ENCODE data around the gene PPEF1.

PPEF1 gene

DNA sequence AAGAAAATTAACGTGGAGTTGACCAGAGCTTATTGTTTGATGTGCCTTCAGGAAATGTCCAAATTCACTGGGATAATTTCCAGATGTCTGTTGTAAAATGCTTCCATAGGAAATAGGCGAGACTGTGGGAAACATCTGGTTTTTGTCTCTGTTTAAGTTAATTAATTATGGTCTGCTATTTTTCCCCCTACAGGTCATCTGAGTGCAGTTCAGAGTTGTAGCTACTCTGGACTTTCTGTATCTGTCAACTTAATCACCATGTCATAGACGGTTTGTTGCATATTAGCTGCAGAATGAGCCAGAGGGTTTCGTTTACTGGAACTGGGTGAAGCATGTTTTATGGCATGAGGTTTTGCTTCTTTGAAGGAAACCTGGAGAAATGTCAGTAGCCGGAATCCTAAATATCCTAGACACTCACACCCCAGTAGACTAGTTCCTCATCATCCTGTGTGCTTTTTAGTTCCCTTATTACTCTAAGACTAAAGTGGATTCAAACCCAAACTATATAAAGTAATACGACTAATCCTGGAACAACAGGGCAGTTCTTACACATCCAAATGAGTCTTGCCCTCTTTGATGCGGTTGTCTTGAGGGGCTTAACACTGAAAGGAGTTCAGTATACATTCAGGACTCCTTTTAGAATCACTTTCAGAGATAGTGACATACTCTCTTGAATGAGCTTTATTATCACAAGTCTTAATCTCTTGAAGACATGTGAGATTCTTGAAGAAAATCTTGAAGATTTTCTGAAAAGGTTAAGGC is 62.5 kb downstream of the PPEF1 start:
- TF ChIP-seq, protein P1, sequence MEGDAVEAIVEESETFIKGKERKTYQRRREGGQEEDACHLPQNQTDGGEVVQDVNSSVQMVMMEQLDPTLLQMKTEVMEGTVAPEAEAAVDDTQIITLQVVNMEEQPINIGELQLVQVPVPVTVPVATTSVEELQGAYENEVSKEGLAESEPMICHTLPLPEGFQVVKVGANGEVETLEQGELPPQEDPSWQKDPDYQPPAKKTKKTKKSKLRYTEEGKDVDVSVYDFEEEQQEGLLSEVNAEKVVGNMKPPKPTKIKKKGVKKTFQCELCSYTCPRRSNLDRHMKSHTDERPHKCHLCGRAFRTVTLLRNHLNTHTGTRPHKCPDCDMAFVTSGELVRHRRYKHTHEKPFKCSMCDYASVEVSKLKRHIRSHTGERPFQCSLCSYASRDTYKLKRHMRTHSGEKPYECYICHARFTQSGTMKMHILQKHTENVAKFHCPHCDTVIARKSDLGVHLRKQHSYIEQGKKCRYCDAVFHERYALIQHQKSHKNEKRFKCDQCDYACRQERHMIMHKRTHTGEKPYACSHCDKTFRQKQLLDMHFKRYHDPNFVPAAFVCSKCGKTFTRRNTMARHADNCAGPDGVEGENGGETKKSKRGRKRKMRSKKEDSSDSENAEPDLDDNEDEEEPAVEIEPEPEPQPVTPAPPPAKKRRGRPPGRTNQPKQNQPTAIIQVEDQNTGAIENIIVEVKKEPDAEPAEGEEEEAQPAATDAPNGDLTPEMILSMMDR (conservative IDR thresholded peaks at IDR 0.05): no peak
- H3K27ac ChIP-seq: no peak overlapping the region

DNA sequence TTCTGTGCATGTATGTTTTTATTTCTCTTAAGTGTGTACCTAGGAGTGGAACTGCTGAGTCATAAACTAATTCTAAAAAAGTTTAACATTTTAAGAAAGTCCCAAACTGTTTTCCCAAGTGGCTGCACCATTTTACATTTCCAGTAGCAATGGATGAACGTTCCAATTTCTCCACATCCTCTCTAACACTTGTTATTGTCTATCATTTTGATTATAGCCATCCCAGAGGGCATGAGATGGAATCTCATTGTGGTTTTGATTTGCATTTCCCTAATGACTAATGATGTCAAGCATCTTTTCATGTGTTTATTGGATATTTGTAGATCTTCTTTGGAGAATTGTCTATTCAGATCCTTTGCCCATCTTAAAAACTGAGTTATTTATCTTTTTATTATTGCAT is 82.5 kb downstream of the PPEF1 start:
- TF ChIP-seq, protein P1 (conservative IDR thresholded peaks at IDR 0.05): no peak
- no peak overlapping the region for H3K27ac ChIP-seq

DNA sequence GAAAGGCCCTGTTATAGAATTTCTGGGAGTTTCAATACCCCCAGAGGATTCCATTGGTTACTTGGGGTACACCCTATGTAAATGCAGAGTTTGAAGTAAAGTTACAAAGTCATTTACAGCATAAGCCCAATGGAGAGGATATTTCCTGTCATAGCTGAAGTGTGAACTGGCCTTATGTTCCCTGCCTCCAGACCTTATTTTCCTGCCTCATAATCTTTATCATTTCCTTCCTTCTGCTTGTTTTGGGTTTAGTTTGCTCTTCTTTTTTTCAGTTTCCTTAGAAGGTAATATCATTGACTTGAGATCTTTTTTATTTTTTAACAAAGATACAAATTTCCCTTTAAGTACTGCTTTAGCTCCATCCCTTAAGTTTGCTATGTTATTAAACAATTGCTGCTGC is 85.4 kb downstream of the PPEF1 start:
- TF ChIP-seq, protein P1 (conservative IDR thresholded peaks at IDR 0.05): no peak
- H3K27ac ChIP-seq: no peak overlapping the region

DNA sequence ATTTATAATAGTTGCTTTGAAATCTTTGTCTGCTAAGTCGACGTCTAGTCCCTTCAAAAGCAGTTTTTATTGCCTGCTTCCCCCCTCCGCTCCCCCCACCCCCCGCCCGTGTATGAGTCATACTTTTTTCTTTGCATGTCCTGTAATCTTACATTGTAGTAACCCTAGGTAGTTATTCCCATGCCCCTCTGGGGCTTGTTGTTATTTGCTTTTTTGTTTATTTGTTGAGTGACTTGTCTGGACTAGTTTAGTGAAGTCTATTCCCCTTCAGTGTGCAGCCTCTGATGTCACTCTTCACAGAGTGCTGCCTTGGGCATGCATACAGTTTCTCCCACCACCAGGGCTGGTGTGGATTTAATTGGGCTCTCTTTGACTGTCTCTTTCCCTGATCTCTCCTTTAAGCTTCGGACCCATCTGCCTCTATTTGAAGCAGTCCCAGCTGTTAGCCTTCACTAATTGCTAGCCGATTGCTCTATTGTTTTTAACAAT is 86.2 kb downstream of the PPEF1 start:
- TF ChIP-seq, protein P1 (conservative IDR thresholded peaks at IDR 0.05): no peak
- H3K27ac ChIP-seq: no peak overlapping the region

DNA sequence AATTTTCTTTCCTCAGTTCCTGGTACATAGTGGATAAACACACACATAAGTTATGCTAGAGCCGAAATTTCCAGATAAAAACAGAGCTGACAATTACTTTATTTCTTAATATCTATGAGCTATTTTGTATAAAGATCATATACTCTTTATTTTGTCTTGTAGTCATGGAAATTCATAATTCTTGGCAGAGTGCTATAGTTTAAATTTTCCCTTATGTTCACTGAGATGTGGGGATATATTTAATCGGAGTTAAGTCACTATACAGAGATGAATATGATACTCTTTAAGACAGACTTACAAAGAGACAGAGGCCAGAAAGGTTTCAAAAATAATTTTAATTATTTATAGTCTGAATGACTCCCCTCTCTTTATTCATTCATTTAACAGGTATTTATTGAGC is 89.7 kb downstream of the PPEF1 start:
- TF ChIP-seq, protein P1 (conservative IDR thresholded peaks at IDR 0.05): no peak
- H3K27ac ChIP-seq: no peak overlapping the region

DNA sequence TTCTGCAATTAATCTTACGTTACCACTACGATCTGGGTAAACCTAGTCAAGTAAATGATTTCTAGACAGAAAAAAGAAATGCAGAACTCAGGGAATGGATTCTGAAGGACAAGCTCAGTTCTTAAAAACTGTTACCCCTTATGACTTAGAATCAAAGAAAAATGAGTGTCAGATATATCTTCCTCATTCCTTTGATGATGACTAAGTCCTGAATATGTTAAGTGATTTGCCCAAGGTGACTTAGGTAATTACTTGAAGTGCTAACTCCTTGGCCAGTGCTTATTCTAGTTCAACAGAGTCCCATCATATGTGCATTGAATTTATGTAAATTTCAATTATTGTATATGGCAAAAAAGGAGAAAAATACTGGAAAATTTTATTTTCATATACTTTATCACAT is 92.5 kb downstream of the PPEF1 start:
- no peak overlapping the region for H3K27ac ChIP-seq
- TF ChIP-seq, protein P1 (conservative IDR thresholded peaks at IDR 0.05): no peak

DNA sequence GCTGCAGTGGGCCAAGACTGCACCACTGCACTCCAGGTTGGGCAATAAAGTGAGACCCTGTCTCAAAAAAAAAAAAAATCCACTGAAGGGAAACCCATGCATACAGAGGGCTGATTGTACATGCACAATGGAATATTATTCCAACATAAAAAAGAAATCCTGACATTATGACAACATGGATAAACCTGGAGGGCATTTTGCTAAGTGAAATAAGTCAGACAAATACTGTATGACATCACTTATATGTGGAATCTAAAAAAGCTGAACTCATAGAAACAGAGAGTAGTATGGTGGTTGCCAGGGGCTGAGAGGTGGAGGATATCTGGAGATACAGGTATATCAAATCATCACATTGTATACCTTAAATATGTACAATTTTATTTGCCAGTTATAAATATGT is 102.2 kb downstream of the PPEF1 start:
- H3K27ac ChIP-seq: no peak overlapping the region
- TF ChIP-seq, protein P1 (conservative IDR thresholded peaks at IDR 0.05): no peak
